HPDE6-E6E7 (cell line): ENCODE measurements around the gene ODAD2.
"Not testable (repeated sequence)": the region's sequence is repeated elsewhere in the genome, so short reads cannot be mapped to it uniquely, and the experiment has no call there.

Experiments
- DNase-seq: peaks from one replicate; pipeline ENCODE4 v3.0.0; 2011; ENCODE audit warnings: missing footprints; ENCODE audit errors: extremely low spot score

ODAD2 gene

GRCh38 chr10:27970795-27971194, 28.1 kb downstream of the ODAD2 start:
- DNase-seq = not testable (repeated sequence)

GRCh38 chr10:27969931-27970330, 28.9 kb downstream of the ODAD2 start:
- DNase-seq = not testable (repeated sequence)

GRCh38 chr10:27959093-27959715, 39.7 kb downstream of the ODAD2 start:
- no peak for DNase-seq

- not testable (repeated sequence) for DNase-seq
Measured at GRCh38 chr10:27958383-27958782, 40.5 kb downstream of the ODAD2 start.

- DNase-seq = no peak
Measured at GRCh38 chr10:27950242-27950564, 48.7 kb downstream of the ODAD2 start.

GRCh38 chr10:27949528-27950241, 49.2 kb downstream of the ODAD2 start:
- DNase-seq = no peak

GRCh38 chr10:27948186-27948585, 50.7 kb downstream of the ODAD2 start:
- no peak for DNase-seq

GRCh38 chr10:27947540-27947939, 51.3 kb downstream of the ODAD2 start:
- DNase-seq = no peak

GRCh38 chr10:27944005-27944404, 54.9 kb downstream of the ODAD2 start:
- DNase-seq = no peak

- DNase-seq = no peak
Measured at GRCh38 chr10:27914888-27915287, 84.0 kb downstream of the ODAD2 start.

GRCh38 chr10:27912231-27912630, 86.6 kb downstream of the ODAD2 start:
- no peak for DNase-seq

GRCh38 chr10:27911539-27911938, 87.3 kb downstream of the ODAD2 start:
- DNase-seq = no peak

GRCh38 chr10:27911011-27911410, 87.9 kb downstream of the ODAD2 start:
- no peak for DNase-seq

- no peak for DNase-seq
Measured at GRCh38 chr10:27908231-27908630, 90.6 kb downstream of the ODAD2 start.

- not testable (repeated sequence) for DNase-seq
Measured at GRCh38 chr10:27899485-27899884, 99.4 kb downstream of the ODAD2 start.

- DNase-seq = no peak
Measured at GRCh38 chr10:27899058-27899457, 99.8 kb downstream of the ODAD2 start.

GRCh38 chr10:27893358-27893954, 105.4 kb downstream of the ODAD2 start:
- DNase-seq = peak; percentile 1

- DNase-seq = no peak
Measured at GRCh38 chr10:27890971-27891370, 107.9 kb downstream of the ODAD2 start.

- DNase-seq = no peak
Measured at GRCh38 chr10:27889518-27889917, 109.4 kb downstream of the ODAD2 start.

- no peak for DNase-seq
Measured at GRCh38 chr10:27884185-27884641, 114.7 kb downstream of the ODAD2 start.

- no peak for DNase-seq
Measured at GRCh38 chr10:27878281-27878680, 120.6 kb downstream of the ODAD2 start.

GRCh38 chr10:27865221-27865635, 133.7 kb downstream of the ODAD2 start:
- DNase-seq = peak; percentile 5

- no peak for DNase-seq
Measured at GRCh38 chr10:27861781-27862180, 137.1 kb downstream of the ODAD2 start.
